Activated CD4-positive, alpha-beta T cell treated with anti-CD3 and anti-CD28 coated beads, Interleukin-2, amount 50 U/mL, for 24 hours (primary cell): ENCODE data around the gene TNFAIP6.
"Not testable (repeated sequence)": the region's sequence is repeated elsewhere in the genome, so short reads cannot be mapped to it uniquely, and the experiment has no call there.

Source experiments
- DNase-seq, 2 donors: peaks; one replicate each; pipeline ENCODE4 v3.0.0-alpha.2; 2020; ENCODE audit warnings: low read depth in 1 of 2, low spot score in 1 of 2

The TNFAIP6 gene, protein sequence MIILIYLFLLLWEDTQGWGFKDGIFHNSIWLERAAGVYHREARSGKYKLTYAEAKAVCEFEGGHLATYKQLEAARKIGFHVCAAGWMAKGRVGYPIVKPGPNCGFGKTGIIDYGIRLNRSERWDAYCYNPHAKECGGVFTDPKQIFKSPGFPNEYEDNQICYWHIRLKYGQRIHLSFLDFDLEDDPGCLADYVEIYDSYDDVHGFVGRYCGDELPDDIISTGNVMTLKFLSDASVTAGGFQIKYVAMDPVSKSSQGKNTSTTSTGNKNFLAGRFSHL

GRCh38 chr2:151357359-151357758 lies at the start of gene TNFAIP6:
Gene TNFAIP6, plus strand, starts transcription at chr2:151357592. Its CDS starts 75 bp downstream, at chr2:151357667.
- DNase-seq = no peak

GRCh38 chr2:151310313-151310712 lies 47.1 kb upstream of the TNFAIP6 start:
- not testable (repeated sequence) for DNase-seq

- DNase-seq = not testable (repeated sequence)
Measured at GRCh38 chr2:151312440-151312839, 45.0 kb upstream of the TNFAIP6 start.

DNA sequence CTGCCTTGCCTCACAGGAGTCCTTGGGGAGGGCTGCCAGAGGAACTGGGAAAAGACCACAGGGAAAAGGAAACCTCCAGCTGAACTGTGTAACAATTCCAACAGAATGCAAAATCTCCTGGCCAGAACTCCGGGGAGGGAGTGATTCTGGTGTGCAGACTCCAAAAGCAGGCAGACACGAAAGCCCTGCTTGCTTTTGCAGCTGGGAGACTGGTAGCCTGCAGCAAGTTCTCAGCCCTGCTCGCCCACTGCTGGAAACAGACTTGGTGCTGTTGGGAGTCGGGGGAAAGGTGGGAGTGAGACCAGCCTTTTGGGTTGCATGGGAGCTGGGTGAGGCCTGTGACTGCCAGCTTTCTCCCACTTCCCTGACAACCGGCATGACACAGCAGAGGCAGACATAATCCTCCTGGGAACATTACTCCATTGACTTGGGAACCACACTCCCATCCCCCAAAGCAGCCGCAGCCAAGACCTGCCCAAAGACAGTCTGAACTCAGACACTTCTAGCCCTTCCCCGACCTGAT lies 42.0 kb upstream of the TNFAIP6 start:
- DNase-seq = no peak

- DNase-seq = no peak
Measured at GRCh38 chr2:151325581-151326095, 31.8 kb upstream of the TNFAIP6 start.

GRCh38 chr2:151326554-151326953 lies 30.8 kb upstream of the TNFAIP6 start:
- DNase-seq = no peak

DNA sequence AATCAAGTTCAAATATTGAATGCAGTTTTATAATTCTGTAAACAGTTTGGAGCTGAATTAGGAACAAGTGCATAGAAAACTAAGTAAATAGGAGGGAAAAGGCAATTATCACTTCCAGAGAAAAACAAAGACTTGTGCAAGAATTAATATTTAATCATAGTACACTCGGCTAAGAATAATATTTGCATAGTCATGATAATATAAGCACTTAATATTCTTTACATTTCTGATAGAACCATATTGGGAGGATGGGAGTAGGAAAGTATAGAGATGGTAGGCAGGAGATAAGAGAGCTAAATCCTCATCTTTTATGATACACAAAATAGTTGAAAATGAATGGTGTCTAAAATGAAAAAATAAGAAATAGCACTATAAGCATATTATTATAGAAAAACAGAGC lies 27.4 kb upstream of the TNFAIP6 start:
- DNase-seq = no peak

- no peak for DNase-seq
Measured at GRCh38 chr2:151333083-151333482, 24.3 kb upstream of the TNFAIP6 start.

GRCh38 chr2:151334082-151334815 lies 23.1 kb upstream of the TNFAIP6 start:
- no peak for DNase-seq

GRCh38 chr2:151336863-151337371 lies 20.5 kb upstream of the TNFAIP6 start:
- DNase-seq = no peak

- no peak for DNase-seq
Measured at GRCh38 chr2:151337643-151338042, 19.7 kb upstream of the TNFAIP6 start.

DNA sequence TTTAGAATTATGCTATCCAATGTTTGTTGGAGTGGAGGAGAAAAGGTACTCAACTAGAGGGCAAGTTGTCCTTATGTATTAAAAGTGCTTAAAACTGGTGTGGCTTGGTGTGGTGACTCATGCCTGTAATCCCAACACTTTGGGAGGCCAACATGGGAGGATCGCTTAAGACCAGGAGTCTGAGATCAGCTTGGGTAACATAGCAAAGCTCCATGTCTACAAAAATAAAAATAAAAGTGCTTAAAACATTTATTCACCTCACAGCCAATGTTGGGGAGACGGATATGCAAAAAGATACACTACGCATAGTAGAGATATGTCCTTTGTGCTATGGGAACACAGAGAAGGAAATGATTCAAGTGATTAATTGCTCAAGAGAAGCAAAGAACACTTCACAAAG lies 19.3 kb upstream of the TNFAIP6 start:
- DNase-seq = no peak

DNA sequence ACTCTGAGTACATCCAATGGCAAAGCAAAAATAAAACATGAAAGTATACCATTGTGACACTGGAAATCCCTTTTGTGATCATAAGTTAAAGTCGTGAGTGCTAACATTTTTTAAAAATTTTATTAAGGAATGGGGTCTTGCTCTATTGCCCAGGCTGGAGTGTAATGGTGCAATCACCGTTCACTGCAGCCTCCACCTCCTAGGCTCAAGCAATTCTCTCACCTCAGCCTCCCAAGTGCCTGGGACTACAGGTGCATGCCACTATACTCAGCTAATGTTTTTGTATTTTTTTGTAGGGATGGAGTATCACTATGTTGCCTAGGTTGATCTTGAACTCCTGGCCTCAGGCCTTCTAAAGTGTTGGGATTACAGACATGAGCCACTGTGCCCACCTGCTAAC lies 14.3 kb upstream of the TNFAIP6 start:
- no peak for DNase-seq

DNA sequence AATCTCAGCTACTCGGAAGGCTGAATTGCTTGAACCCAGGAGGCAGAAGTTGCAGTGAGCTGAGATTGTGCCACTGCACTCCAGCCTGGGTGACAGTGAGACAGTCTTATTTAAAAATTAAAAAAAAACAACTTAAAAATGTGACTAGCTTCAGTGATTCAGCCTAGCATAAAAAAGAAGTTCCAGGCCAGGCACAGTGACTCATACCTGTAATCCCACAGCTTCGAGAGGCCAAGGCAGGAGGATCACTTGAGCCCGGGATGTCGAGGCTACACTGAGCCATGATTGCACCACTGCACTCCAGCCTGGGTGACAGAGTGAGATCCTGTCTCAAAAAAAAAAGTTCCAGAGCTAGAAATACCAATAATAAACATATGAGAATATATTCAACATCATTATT lies 13.2 kb upstream of the TNFAIP6 start:
- DNase-seq = not testable (repeated sequence)

DNA sequence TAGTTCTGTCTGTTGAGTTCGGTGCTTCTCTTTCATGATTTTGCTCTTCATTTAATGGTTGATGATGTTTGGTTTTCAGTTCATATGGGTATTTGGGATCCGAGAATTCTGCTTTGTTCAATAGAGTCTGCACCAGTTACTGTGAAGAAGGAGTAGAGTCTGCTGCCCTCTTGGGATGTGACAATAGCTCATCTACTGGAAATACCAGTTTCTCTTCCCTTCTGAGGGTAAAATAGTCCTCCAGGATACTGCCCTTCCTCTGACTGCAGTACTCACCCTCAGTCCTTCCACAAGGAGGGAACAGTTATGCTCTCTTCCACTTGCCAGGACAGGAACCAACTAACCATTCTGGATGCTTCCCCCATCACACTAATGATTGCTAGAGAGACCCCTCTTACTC lies 12.5 kb upstream of the TNFAIP6 start:
- DNase-seq = no peak

GRCh38 chr2:151347294-151347693 lies 10.1 kb upstream of the TNFAIP6 start:
- DNase-seq = no peak

DNA sequence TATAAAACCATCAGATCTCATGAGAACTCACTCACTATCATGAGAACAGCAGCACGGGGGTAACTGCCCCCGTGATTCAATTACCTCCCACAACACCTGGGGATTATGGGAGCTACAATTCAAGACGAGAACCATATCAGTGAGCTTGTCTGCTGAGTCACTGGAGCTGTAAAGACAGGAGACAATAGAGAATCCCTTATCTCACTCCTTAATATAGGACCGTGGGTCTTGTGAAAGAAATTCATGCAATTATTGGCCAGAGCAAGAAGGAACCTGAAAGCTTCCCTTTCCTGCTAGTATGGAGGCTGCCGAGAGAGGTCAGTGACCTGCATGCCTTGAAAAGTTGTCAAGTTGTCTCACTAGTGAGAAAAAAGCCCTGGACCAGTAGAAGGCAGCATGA lies 9.5 kb upstream of the TNFAIP6 start:
- DNase-seq = no peak

DNA sequence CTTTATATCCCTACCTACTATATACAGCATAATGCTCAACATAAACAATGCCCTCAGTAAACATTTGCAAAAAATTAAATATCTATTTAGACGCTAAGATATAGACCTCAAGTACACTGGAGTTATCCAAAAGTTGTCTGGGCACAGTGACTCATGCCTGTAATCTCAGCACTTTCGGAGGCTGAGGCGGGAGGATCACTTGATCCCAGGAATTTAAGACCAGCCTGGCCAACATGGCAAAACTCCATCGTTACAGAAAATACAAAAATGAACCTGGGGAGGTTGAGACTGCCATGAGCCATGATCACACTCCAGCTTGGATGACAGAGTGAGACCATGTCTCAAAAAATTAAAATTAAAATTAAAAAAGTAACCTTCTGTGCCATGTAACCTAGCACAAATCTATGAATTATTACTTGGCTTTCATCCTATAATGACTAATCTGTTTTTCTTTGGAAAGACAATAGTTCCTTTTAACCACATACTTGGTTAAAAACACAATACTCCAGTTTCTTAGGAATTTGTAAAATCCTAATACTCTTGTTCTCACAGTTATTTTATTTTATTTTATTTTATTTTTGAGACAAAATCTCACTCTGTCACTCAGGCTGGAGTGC lies 6.7 kb upstream of the TNFAIP6 start:
- no peak for DNase-seq

GRCh38 chr2:151353995-151354394 lies 3.4 kb upstream of the TNFAIP6 start:
- no peak for DNase-seq

DNA sequence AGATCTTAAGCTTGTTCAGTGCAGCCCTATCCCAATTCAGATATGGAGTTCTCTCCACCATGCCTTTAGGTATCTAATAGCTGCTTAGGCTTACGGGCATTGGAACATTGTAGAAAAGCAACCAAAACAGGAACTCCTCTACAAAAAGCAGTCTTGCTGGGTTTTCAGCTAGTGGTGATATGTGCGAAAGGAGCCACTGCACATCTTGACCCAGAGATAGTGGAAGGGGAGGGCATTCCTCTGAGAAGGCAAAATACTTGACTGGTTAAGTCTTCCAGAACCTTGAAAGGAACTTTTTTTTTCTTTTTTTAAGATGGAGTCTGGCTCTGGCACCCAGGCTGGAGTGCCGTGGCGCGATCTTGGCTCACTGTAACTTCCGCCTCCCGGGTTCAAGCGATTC lies 2.6 kb upstream of the TNFAIP6 start:
- no peak for DNase-seq

DNA sequence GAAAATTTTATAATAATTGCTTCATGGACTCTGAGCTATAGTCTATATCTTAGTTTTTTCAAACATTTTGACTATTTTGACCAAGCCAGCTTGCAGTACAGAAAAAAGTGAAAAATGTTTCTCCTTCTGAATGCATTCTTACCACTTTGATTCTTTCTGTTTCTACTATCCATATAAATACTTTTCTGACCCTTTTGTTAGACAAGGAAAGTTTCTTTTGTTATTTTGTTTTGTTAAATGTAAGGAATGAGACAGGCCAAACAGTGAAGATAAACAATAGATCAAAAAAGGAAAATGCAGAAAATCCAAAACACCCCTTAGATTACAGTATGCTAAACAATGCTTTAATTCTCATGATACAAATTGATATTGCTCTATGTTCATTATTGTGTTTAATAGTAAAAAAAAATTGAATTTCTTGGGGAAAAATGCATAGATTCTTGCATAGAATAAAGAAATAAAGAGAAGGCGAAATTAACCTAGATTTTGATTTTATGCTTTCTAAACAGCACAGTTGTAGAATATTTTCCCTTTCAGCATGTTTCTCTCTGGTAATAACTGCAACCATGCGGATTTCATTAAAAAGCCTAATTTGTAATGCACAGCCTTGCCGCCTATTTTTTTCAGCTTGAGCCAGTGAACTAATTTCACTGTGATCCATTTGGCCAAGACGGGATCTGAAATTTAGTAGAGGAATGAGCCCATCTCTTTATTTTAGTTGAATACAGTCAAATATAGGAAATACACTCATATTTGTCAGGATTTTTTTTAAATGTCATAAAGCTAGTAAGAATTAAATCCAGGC lies 976 bp downstream of the TNFAIP6 start:
- no peak for DNase-seq
